Stimulated activated CD8-positive, alpha-beta memory T cell treated with anti-CD3 and anti-CD28 coated beads, Interleukin-7, amount 100 ng/mL, for 24 hours (primary cell): ENCODE data around the gene SLPI.

ENCODE experiments used
- DNase-seq: peaks from one replicate; pipeline ENCODE4 v3.0.0-alpha.2; 2020; ENCODE audit warnings: low read depth

Gene SLPI

DNA sequence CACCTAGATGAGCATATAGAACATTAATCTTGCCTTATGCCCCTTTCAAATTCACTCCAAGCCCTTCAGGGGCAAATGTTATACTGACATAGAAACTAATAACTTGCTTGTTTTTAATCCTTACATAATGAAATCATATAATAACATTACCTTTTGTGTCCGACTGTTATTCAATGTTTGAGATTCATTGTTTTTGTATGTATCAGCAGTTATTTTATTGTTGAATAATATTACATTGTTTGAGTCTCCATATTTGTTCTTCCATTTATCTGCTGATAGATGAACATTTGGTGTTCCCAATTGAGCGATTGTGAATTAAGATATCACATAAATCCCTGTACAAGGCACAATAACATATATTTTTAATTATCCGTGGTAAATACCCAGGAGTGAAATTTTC lies 41.5 kb downstream of the SLPI start:
- DNase-seq = no peak

DNA sequence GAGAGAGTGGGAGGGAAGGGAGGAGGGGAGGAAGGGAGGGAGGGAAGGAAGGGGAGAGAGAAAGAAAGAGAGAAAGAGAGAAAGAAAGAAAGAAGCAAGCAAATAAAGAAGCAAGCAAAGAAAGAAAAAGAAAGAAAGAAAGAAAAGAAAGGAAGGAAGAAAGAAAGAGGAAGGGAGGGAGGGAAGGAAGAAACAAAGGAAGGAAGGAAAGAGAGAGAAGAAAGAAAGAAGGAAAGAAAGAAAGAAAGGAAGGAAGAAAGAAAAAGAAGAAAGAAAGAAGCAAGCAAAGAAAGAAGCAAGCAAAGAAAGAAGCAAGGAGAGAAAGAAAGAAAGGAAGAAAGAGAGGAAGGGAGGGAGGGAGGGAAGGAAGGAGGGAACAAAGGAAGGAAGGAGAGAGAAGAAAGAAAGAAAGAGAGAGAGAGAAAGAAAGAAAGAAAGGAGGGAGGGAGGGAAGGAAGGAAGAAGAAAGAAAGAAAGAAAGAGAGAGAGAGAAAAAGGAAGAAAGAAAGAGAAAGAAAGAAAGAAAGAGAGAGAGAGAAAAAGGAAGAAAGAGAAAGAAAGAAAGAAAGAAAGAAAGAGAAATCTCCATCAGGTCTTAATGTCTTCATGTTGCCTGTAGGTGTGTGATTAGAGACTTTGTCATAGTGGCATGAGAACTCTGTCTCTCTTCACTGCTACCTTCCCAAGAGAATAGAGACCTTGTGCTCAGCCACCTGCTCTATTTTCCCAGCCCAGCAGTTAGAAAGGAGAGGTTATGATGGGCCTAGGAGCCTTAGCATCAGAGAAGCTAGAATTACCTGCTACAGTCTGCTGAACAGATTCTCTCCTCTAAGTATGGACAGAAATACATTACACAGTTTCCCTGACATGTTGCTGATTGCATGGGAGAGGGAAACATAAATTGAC lies 42.5 kb downstream of the SLPI start:
- DNase-seq = no peak

DNA sequence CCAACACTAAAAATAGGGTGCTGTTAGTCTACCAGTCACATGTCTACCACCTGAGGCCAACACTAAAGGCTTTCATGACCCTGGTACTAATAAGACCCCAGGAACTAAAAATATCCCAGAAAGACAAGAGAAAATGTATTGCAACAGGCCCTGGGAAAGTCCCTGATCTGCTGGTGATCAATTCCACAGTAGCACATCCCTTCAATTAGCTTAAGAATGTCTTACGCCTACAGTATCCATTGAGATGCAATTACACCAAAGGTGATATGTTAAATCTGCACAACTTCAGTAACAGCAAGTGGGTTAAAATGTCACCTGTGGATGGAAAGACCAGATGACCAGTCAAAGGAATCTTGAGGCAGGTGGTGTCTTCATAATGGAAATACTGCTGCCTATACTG lies 44.4 kb downstream of the SLPI start:
- no peak for DNase-seq

DNA sequence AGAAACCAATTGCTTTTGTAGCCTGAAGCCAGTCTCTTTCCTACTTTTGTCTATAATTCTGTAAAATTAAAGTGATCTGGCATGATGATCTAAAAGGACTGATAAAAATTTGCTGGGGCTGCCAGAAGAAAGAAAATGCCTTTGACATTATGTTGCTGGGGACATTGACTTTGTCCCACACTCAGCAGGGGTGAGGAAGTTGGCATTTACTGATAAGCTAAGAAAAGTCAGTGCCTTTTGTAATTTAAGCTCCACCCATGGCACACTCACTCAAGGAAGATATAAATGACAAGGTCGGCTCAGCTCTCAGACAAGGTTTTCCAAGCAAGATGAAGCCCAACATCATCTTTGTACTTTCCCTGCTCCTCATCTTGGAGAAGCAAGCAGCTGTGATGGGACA lies 47.6 kb downstream of the SLPI start, which contains the start of gene SEMG1:
SEMG1 (plus strand) TSS at position 309 of the 400 bp plus-strand sequence; CDS start at position 330, 21 bp downstream.
- no peak for DNase-seq
